Endothelial cell of umbilical vein (primary cell): ENCODE data around the gene SLC22A23. TPM values are rescaled to one million over a fixed set of nuclear protein-coding genes. Genes with fewer than 3 reads are reported as not detected.

Source experiments
- BruUV-seq: library from RNA; stranded (reverse); fragments of 400-500 nt; replicated peaks from 2 replicates; lab custom pipeline; 2021; lab: Mats Ljungman, UMichigan
- CTCF ChIA-PET: fragments of 300-600, 350-600 bp; sonication (Branson Sonifier 250); formaldehyde crosslinking; loops from one replicate; lab custom pipeline; 2021; ENCODE audit warnings: antibody characterized with exemption, inconsistent platforms; lab: Charles Lee
- POLR2A ChIA-PET: fragments of 300-600, 350-600 bp; sonication (Branson Sonifier 250); formaldehyde crosslinking; loops from one replicate; lab custom pipeline; 2021; ENCODE audit warnings: antibody characterized with exemption, inconsistent platforms; lab: Charles Lee
- DNase-seq: peaks from one replicate; pipeline ENCODE4 v3.0.0-alpha.2; 2011; ENCODE audit warnings: low read depth, low spot score
- FAIRE-seq: peaks from 2 replicates; lab custom pipeline; 2011; peaks lifted over from hg19 to GRCh38; lab: Jason Lieb, UNC
- H2AFZ ChIP-seq: 2 replicates; pipeline ENCODE4 v1.6.0; 2012; ENCODE audit warnings: low read depth, low read length, control low read depth, inconsistent platforms
- H3K27ac ChIP-seq: 2 replicates; pipeline ENCODE4 v1.5.1; 2011; ENCODE audit warnings: low read depth, mild to moderate bottlenecking, control low read depth, low read length, moderate library complexity; ENCODE audit not compliant: insufficient read depth
- H3K27me3 ChIP-seq, 2 experiments: 2 replicates each; pipeline versions ENCODE4 v1.6.0 to v1.6.1; 2011; ENCODE audit warnings: low read length in 2 of 2, mixed read lengths in 1 of 2; ENCODE audit not compliant: control insufficient read depth in 2 of 2, insufficient read depth in 2 of 2
- H3K36me3 ChIP-seq, 2 experiments: 2 replicates in 1 of 2; 3 replicates in 1 of 2; pipeline ENCODE4 v1.5.1; 2011; ENCODE audit warnings: low read length in 2 of 2, mild to moderate bottlenecking in 1 of 2, moderate library complexity in 1 of 2; ENCODE audit not compliant: control insufficient read depth in 2 of 2, insufficient read depth in 2 of 2; ENCODE audit errors: extremely low read depth in 1 of 2
- H3K4me1 ChIP-seq: 3 replicates; pipeline ENCODE4 v1.5.1; 2011; ENCODE audit warnings: mild to moderate bottlenecking, low read length; ENCODE audit not compliant: control insufficient read depth, insufficient read depth; ENCODE audit errors: extremely low read depth
- H3K4me2 ChIP-seq: 2 replicates; pipeline ENCODE4 v1.6.1; 2011; ENCODE audit warnings: low read length, control low read depth, mixed read lengths; ENCODE audit not compliant: insufficient read depth
- H3K4me3 ChIP-seq, 3 experiments: fragments of 200-600 bp in 1 of 3; sonication (generic), shearing (Covaris generic) in 1 of 3; replicated peaks in 1 of 3; 2 replicates each; pipeline ENCODE4 v1.5.1; 2011 to 2016; ENCODE audit warnings: control low read depth in 3 of 3, low read length in 3 of 3, mild to moderate bottlenecking in 2 of 3, inconsistent platforms in 1 of 3, low read depth in 1 of 3, moderate library complexity in 1 of 3; ENCODE audit not compliant: insufficient read depth in 1 of 3
- H3K79me2 ChIP-seq: 2 replicates; pipeline ENCODE4 v1.6.0; 2012; ENCODE audit warnings: low read length, inconsistent platforms; ENCODE audit not compliant: control insufficient read depth, insufficient read depth
- H3K9ac ChIP-seq: replicated peaks from 2 replicates; pipeline ENCODE3; 2011; ENCODE audit warnings: low read length, control low read depth; ENCODE audit not compliant: insufficient read depth; ENCODE audit errors: extremely low read depth
- H3K9me1 ChIP-seq: replicated peaks from 3 replicates; pipeline ENCODE4 v1.6.0; 2011; ENCODE audit warnings: mild to moderate bottlenecking, low read length; ENCODE audit not compliant: control insufficient read depth, insufficient read depth; ENCODE audit errors: extremely low read depth
- H3K9me3 ChIP-seq: replicated peaks from 2 replicates; pipeline ENCODE4 v1.5.1; 2012; ENCODE audit warnings: low read length, inconsistent platforms; ENCODE audit not compliant: control insufficient read depth, insufficient read depth
- H4K20me1 ChIP-seq: replicated peaks from 2 replicates; pipeline ENCODE3; 2011; ENCODE audit warnings: mild to moderate bottlenecking, low read length; ENCODE audit not compliant: control insufficient read depth, insufficient read depth; ENCODE audit errors: extremely low read depth
- EZH2 ChIP-seq: IDR thresholded peaks from 2 replicates; pipeline ENCODE4 v1.6.1; 2012; ENCODE audit warnings: borderline replicate concordance, low read depth, mild to moderate bottlenecking, moderate library complexity, low read length, inconsistent platforms; ENCODE audit not compliant: severe bottlenecking
- FOS ChIP-seq: IDR thresholded peaks from 2 replicates; pipeline ENCODE4 v1.6.1; 2011; ENCODE audit warnings: mild to moderate bottlenecking, low read length, moderate library complexity, borderline replicate concordance; ENCODE audit not compliant: insufficient read depth
- GATA2 ChIP-seq: IDR thresholded peaks from 2 replicates; pipeline ENCODE4 v1.7.0; 2011; ENCODE audit warnings: low read depth, mild to moderate bottlenecking, moderate library complexity, mixed read lengths, low read length; ENCODE audit not compliant: insufficient read length, insufficient read depth
- JUN ChIP-seq: IDR thresholded peaks from 2 replicates; pipeline ENCODE4 v1.6.1; 2011; ENCODE audit warnings: borderline replicate concordance, low read depth; ENCODE audit not compliant: insufficient read length, insufficient read depth
- MAX ChIP-seq: IDR thresholded peaks from 2 replicates; pipeline ENCODE4 v1.6.1; 2011; ENCODE audit not compliant: insufficient read depth, insufficient read length
- MYC ChIP-seq: IDR thresholded peaks from one replicate; pipeline ENCODE4 v1.6.1; 2011; ENCODE audit warnings: mild to moderate bottlenecking, low read depth, low read length
- POLR2A ChIP-seq: IDR thresholded peaks from 2 replicates; pipeline ENCODE4 v1.6.1; 2012; ENCODE audit warnings: low read depth, mild to moderate bottlenecking, control low read depth, low read length
- POLR2AphosphoS5 ChIP-seq: IDR thresholded peaks from 2 replicates; pipeline ENCODE4 v1.6.1; 2012; ENCODE audit warnings: low read depth, mild to moderate bottlenecking, control low read depth, low read length, moderate library complexity; ENCODE audit not compliant: insufficient read depth
- dilution Hi-C: fragments of 300-500 bp; cut with MboI; formaldehyde crosslinking; loops from one replicate; pipeline ENCODE4 v1.15.0; 2019; ENCODE audit warnings: low sequenced_read_pairs; ENCODE audit not compliant: extremely low pct_ligation_motif_present
- intact Hi-C: fragments of 100-400 bp; cut with micrococcal nuclease; formaldehyde crosslinking; loops from one replicate; pipeline ENCODE4 v1.10.0; 2022
- polyA plus RNA-seq, 4 experiments: library from polyadenylated mRNA; depleted of rRNA in 3 of 4; stranded (reverse) in 3 of 4; unstranded in 1 of 4; fragments of >200 nt; gene quantifications; 2 replicates each; pipeline versions ENCODE4 v1.2.1 to v1.2.3, GENCODE V29; 2011 to 2012; ENCODE audit warnings: missing spikeins in 1 of 4
- total RNA-seq: library from RNA; stranded (reverse); gene quantifications from 2 replicates; pipeline ENCODE4 v1.2.3, GENCODE V29; 2021

The SLC22A23 gene
- total and polyA plus RNA-seq, 2 donors (not counting 3 experiments of a cell fraction or from before 2014, with no cell fraction given) = 4.2 to 14.3 TPM

- Histone ChIP-seq H3K79me2 (no peaks in the 10 kb centered on the region), H3K27ac (no peak overlapping the region), H3K36me3 (peaks cover 0 to 8% of the 10 kb centered on the region in 2 experiments), H3K27me3 (no peaks in the 10 kb centered on the region), H4K20me1 (no peaks in the 10 kb centered on the region), H3K9me3 (no peaks in the 10 kb centered on the region), H3K9ac (no peak overlapping the region), H3K4me2 (no peak overlapping the region), H3K4me1 (peaks cover 6% of the 10 kb centered on the region), H2AFZ (no peak overlapping the region), H3K9me1 (no peaks in the 10 kb centered on the region), H3K4me3 (no peak overlapping the region)
- dilution Hi-C loops = loop anchor here (25.0 kb wide), 1 partner anchor 698 kb away; no protein-coding TSS in a partner anchor
- TF ChIP-seq POLR2A (no peak), EZH2 (no peak), MAX (no peak)
- ChIA-PET CTCF (interaction anchor here (1.2 to 1.8 kb wide), 2 partner anchors 122 to 443 kb away, joined by 3 to 6 read pairs; no protein-coding TSS in a partner anchor), POLR2A (interaction anchor here (0.5 to 0.7 kb wide), 2 partner anchors 143 to 1422 kb away, joined by 4 to 6 read pairs; no protein-coding TSS in a partner anchor)
- BruUV-seq = no TSS peak
- no peak for DNase-seq
- intact Hi-C loops = loop anchor here (1.0 kb wide), 1 partner anchor 20 kb away; no protein-coding TSS in a partner anchor
- FAIRE-seq = no peak
Observed at GRCh38 chr6:3288711-3289663, 167.9 kb downstream of the SLC22A23 start.

GRCh38 chr6:3287976-3288707 lies 168.7 kb downstream of the SLC22A23 start:
- Histone ChIP-seq H4K20me1 (no peaks in the 10 kb centered on the region), H3K4me1 (peaks cover 6% of the 10 kb centered on the region), H3K27ac (no peak overlapping the region), H3K9me1 (no peaks in the 10 kb centered on the region), H3K4me2 (no peak overlapping the region), H2AFZ (no peak overlapping the region), H3K27me3 (no peaks in the 10 kb centered on the region), H3K36me3 (peaks cover 0 to 7% of the 10 kb centered on the region in 2 experiments), H3K9ac (no peak overlapping the region), H3K9me3 (no peaks in the 10 kb centered on the region), H3K79me2 (no peaks in the 10 kb centered on the region), H3K4me3 (no peak overlapping the region)
- DNase-seq (no peak), FAIRE-seq (no peak)
- no TSS peak for BruUV-seq
- dilution Hi-C loops (loop anchor here (25.0 kb wide), 1 partner anchor 699 kb away; no protein-coding TSS in a partner anchor), intact Hi-C loops (loop anchor here (1.0 kb wide), 1 partner anchor 21 kb away; no protein-coding TSS in a partner anchor)
- TF ChIP-seq POLR2A (no peak), MYC (no peak), FOS (no peak), GATA2 (no peak), JUN (no peak), MAX (no peak), POLR2AphosphoS5 (no peak)
- ChIA-PET POLR2A (no interaction called here), CTCF (interaction anchor here (1.0 to 1.8 kb wide), 2 partner anchors 8 to 444 kb away, joined by 4 to 6 read pairs; no protein-coding TSS in a partner anchor)
